ENCODE results near the gene RASEF. TPM values are rescaled to one million over a fixed set of nuclear protein-coding genes. Genes with fewer than 3 reads are reported as not detected.

The RASEF gene
- total RNA-seq, 4 donors from 2014 or later, result 0.13 to 0.72 (median 0.33) TPM

DNA sequence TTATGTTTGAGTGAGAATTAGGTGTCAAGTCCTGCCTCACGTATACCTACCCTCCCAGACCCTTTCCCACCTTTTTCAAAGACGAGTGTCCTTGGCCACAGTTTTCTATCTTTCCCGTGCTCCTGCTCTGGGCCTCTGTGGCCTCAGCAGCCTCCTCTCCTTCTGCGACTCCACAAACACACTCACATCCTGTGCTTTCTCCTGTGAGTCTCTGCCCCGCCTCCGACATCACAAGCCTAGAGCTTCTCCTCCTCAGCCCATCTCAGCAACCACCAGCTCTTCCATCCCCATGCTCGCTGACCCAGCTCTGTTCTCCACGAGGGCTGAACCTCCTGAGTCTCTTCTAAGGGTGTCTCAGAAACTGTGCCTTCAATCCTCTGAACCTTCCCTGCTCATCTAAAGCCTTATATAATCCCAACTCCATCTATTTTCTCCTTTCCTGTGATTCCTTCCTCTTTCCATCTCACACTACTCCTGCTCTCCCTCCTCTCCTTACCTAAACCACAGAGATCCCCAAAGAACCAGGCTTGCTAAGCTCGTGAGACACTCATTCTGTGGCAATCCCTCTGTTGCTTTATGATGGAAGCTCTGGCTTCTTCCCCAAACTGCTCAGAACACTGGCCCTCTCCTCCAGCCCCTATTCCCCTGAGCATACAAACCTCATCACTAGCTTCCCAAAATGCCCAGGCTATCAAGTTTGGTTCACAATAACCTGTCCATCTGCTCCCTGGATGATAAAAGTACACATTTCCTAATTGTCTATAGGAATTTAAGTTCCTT, 55.2 kb downstream of the RASEF start:
- no peaks in the 10 kb centered on the region for H3K4me1 ChIP-seq
- no peak overlapping the region for H3K4me3 ChIP-seq
- H3K27ac ChIP-seq, result no peak overlapping the region
- 77 to 79% methylated on average over 6 to 9 of the region's 9 CpGs for WGBS, 2 donors (ENCODE audit: low coverage in 1 of 2)
- ATAC-seq, result no peak
- no peaks in the 10 kb centered on the region for H3K36me3 ChIP-seq
- no peaks in the 10 kb centered on the region for H3K9me3 ChIP-seq
- no peaks in the 10 kb centered on the region for H3K27me3 ChIP-seq
- no peak for TF ChIP-seq POLR2A (IDR thresholded peaks at IDR 0.05)
- no peak for TF ChIP-seq EP300 (IDR thresholded peaks at IDR 0.05)
- TF ChIP-seq, protein P1, sequence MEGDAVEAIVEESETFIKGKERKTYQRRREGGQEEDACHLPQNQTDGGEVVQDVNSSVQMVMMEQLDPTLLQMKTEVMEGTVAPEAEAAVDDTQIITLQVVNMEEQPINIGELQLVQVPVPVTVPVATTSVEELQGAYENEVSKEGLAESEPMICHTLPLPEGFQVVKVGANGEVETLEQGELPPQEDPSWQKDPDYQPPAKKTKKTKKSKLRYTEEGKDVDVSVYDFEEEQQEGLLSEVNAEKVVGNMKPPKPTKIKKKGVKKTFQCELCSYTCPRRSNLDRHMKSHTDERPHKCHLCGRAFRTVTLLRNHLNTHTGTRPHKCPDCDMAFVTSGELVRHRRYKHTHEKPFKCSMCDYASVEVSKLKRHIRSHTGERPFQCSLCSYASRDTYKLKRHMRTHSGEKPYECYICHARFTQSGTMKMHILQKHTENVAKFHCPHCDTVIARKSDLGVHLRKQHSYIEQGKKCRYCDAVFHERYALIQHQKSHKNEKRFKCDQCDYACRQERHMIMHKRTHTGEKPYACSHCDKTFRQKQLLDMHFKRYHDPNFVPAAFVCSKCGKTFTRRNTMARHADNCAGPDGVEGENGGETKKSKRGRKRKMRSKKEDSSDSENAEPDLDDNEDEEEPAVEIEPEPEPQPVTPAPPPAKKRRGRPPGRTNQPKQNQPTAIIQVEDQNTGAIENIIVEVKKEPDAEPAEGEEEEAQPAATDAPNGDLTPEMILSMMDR (IDR thresholded peaks at IDR 0.05), result no peak
- no peak for TF ChIP-seq POLR2AphosphoS5 (IDR thresholded peaks at IDR 0.05)

DNA sequence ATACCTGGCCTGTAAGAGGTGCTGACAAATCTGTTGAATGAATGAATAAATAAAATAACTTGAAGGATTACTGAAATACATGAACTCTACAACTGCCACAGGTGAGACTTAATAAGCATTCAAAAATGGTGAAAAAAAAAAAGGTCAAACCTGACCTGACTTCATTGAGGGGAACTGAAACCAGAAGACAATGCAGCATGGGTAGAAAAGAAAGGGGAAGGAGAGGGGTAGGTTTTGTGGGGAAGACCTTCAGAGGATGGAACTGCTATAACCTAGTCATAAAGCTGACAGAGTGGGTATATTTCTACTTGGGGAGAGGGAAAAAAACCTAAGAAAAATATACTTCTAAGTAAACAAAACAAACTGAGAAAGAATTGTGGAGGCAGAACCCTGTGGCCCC, 56.6 kb downstream of the RASEF start:
- H3K4me3 ChIP-seq, result no peak overlapping the region
- H3K27me3 ChIP-seq, result no peaks in the 10 kb centered on the region
- no peak for TF ChIP-seq POLR2A (IDR thresholded peaks at IDR 0.05)
- no peak for TF ChIP-seq EP300 (IDR thresholded peaks at IDR 0.05)
- TF ChIP-seq, protein P1 (IDR thresholded peaks at IDR 0.05), result no peak
- no peak for TF ChIP-seq POLR2AphosphoS5 (IDR thresholded peaks at IDR 0.05)
- no peak overlapping the region for H3K27ac ChIP-seq
- H3K4me1 ChIP-seq, result no peaks in the 10 kb centered on the region
- no peak for ATAC-seq
- H3K9me3 ChIP-seq, result no peaks in the 10 kb centered on the region
- no peaks in the 10 kb centered on the region for H3K36me3 ChIP-seq

GRCh38 chr9:83005963-83006362, 57.0 kb downstream of the RASEF start:
- 92 to 96% methylated on average over 2 of the region's 2 CpGs for WGBS, 2 donors (ENCODE audit: low coverage in 1 of 2)
- H3K27ac ChIP-seq, result no peak overlapping the region
- no peaks in the 10 kb centered on the region for H3K27me3 ChIP-seq
- H3K9me3 ChIP-seq, result no peaks in the 10 kb centered on the region
- no peak for ATAC-seq
- TF ChIP-seq, protein P1 (IDR thresholded peaks at IDR 0.05), result no peak
- TF ChIP-seq POLR2AphosphoS5 (IDR thresholded peaks at IDR 0.05) (no peak), EP300 (IDR thresholded peaks at IDR 0.05) (no peak), POLR2A (IDR thresholded peaks at IDR 0.05) (no peak)
- no peaks in the 10 kb centered on the region for H3K36me3 ChIP-seq
- H3K4me3 ChIP-seq, result no peak overlapping the region
- H3K4me1 ChIP-seq, result no peaks in the 10 kb centered on the region

DNA sequence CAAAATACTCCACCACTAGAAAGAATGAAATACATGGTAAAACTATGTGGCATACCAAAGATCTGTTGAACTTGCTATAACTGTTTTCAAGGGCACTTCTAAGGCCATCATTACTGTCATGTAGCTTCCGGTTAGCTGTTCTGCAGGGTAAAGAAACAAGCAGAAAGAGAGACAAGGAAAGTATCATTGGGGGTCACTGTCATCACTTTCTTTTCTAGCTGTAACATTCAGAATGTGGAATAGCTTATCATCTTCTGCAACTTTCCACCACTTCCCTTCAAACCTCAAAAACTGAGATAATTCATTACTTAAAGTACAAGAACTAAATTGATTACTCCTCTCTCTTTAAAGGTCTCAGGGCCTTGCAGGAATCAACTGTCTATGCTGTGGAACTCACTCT, 57.6 kb downstream of the RASEF start:
- H3K9me3 ChIP-seq, result no peaks in the 10 kb centered on the region
- ATAC-seq, result no peak
- no peak overlapping the region for H3K4me3 ChIP-seq
- 82 to 100% methylated on average over 1 of the region's 1 CpG for WGBS, 2 donors (ENCODE audit: low coverage in 1 of 2)
- H3K36me3 ChIP-seq, result no peaks in the 10 kb centered on the region
- no peak overlapping the region for H3K27ac ChIP-seq
- H3K4me1 ChIP-seq, result no peaks in the 10 kb centered on the region
- H3K27me3 ChIP-seq, result no peaks in the 10 kb centered on the region
- TF ChIP-seq POLR2A (IDR thresholded peaks at IDR 0.05) (no peak), POLR2AphosphoS5 (IDR thresholded peaks at IDR 0.05) (no peak), EP300 (IDR thresholded peaks at IDR 0.05) (no peak)
- TF ChIP-seq, protein P1 (IDR thresholded peaks at IDR 0.05), result no peak

DNA sequence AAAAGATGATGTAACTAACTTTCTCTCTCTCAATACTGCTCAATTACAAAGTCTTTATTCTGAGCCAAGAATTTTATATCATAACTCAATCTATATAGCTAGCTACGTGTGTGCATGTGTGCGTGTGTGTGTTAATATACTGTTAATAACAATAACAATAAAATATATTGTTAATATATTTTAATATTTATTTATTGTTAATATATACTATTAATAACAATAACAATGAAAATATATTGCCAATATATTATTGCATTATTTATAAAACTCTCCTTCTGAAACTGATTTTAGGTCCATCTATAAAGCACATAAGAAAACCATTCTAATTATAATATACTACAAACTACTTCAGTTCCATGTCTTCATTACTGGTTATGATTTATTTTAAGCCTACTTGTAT, 60.6 kb downstream of the RASEF start:
- no peak for TF ChIP-seq POLR2A (IDR thresholded peaks at IDR 0.05)
- TF ChIP-seq, protein P1 (IDR thresholded peaks at IDR 0.05), result no peak
- no peak for TF ChIP-seq POLR2AphosphoS5 (IDR thresholded peaks at IDR 0.05)
- no peak for TF ChIP-seq EP300 (IDR thresholded peaks at IDR 0.05)

More for the DNA sequence above, 60.6 kb downstream of the RASEF start:
- Histone ChIP-seq H3K4me3 (no peak overlapping the region), H3K9me3 (no peaks in the 10 kb centered on the region), H3K36me3 (no peaks in the 10 kb centered on the region), H3K4me1 (no peaks in the 10 kb centered on the region), H3K27me3 (no peaks in the 10 kb centered on the region), H3K27ac (no peak overlapping the region)
- WGBS, 2 donors (ENCODE audit: low coverage in 1 of 2), result 86 to 100% methylated on average over 2 of the region's 2 CpGs
- no peak for ATAC-seq

All from gastroesophageal sphincter (tissue), 4 donors.